Measurements from ENCODE around the gene CUX1.

The CUX1 gene

DNA sequence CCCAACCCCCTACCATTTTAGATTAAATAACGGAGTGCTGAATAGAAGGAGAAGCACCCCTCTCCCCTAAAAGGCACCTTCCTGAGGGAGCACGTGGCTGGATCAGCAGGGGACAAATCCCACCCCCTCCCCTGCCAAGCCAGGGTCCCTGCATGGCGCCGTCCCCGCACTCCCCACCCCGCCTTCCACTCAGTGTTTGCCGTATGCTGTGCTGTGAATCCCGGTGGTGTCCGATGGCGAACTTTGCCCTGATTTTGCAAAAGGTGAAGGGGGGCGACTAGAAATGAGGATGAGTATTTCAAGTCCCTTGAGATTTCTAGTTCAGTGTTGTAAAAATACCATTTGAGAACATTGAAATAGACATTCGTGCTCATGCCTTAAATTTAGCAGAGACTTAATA lies 385.8 kb downstream of the CUX1 start:
- Histone ChIP-seq H3K36me3 (ENCODE audit: control insufficient read depth in 2 of 2, insufficient read depth in 1 of 2, low read length in 2 of 2) (peaks cover 10 to 53% of the 10 kb centered on the region in 2 experiments; a peak in 2 of 3 replicates), H3K27ac (ENCODE audit: extremely low read depth, low read depth, low read length) (no peak overlapping the region), H3K4me1 (ENCODE audit: control insufficient read depth, insufficient read depth, low read length) (no peaks in the 10 kb centered on the region), H3K4me3 (ENCODE audit: low read depth, low read length) (no peak overlapping the region), H3K9me3 (ENCODE audit: control insufficient read depth, insufficient read depth, low read depth, low read length) (no peaks in the 10 kb centered on the region)
- ChIA-PET CTCF (no interaction called here), POLR2A (no interaction called here)
- no peak for TF ChIP-seq ZNF302 (tag by site-specific recombination; IDR thresholded peaks at IDR 0.05; ENCODE audit: low read depth)
- no peak for TF ChIP-seq ZNF169 (tag by site-specific recombination; IDR thresholded peaks at IDR 0.05)
- no peak for TF ChIP-seq ZNF549 (tag by site-specific recombination; IDR thresholded peaks at IDR 0.05)
- no peak for TF ChIP-seq ZNF311 (tag by site-specific recombination; IDR thresholded peaks at IDR 0.05; ENCODE audit: borderline replicate concordance)
- no peak for TF ChIP-seq ZNF501 (tag by site-specific recombination; IDR thresholded peaks at IDR 0.05)
- TF ChIP-seq, protein P1, sequence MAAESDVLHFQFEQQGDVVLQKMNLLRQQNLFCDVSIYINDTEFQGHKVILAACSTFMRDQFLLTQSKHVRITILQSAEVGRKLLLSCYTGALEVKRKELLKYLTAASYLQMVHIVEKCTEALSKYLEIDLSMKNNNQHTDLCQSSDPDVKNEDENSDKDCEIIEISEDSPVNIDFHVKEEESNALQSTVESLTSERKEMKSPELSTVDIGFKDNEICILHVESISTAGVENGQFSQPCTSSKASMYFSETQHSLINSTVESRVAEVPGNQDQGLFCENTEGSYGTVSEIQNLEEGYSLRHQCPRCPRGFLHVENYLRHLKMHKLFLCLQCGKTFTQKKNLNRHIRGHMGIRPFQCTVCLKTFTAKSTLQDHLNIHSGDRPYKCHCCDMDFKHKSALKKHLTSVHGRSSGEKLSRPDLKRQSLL (tag by site-specific recombination; IDR thresholded peaks at IDR 0.05) = no peak
- no peak for TF ChIP-seq ZNF623 (tag by site-specific recombination; IDR thresholded peaks at IDR 0.05)
- TF ChIP-seq ZNF132 (tag by site-specific recombination; IDR thresholded peaks at IDR 0.05; ENCODE audit: borderline replicate concordance) = no peak
- TF ChIP-seq ZNF600 (tag by site-specific recombination; IDR thresholded peaks at IDR 0.05) = no peak
- no peak for TF ChIP-seq MEIS1 (CRISPR knock-in tag; IDR thresholded peaks at IDR 0.05; ENCODE audit: borderline replicate concordance)
- TF ChIP-seq GLI4 (tag by site-specific recombination; IDR thresholded peaks at IDR 0.05) = no peak
- TF ChIP-seq, protein P2, sequence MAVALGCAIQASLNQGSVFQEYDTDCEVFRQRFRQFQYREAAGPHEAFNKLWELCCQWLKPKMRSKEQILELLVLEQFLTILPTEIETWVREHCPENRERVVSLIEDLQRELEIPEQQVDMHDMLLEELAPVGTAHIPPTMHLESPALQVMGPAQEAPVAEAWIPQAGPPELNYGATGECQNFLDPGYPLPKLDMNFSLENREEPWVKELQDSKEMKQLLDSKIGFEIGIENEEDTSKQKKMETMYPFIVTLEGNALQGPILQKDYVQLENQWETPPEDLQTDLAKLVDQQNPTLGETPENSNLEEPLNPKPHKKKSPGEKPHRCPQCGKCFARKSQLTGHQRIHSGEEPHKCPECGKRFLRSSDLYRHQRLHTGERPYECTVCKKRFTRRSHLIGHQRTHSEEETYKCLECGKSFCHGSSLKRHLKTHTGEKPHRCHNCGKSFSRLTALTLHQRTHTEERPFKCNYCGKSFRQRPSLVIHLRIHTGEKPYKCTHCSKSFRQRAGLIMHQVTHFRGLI (tag by site-specific recombination; IDR thresholded peaks at IDR 0.05) = no peak
- TF ChIP-seq ZNF785 (tag by site-specific recombination; IDR thresholded peaks at IDR 0.05) = no peak
- TF ChIP-seq ZNF48 (tag by site-specific recombination; IDR thresholded peaks at IDR 0.05) = no peak
- no peak for TF ChIP-seq SETDB1 (IDR thresholded peaks at IDR 0.05; ENCODE audit: insufficient read length, low read length)

DNA sequence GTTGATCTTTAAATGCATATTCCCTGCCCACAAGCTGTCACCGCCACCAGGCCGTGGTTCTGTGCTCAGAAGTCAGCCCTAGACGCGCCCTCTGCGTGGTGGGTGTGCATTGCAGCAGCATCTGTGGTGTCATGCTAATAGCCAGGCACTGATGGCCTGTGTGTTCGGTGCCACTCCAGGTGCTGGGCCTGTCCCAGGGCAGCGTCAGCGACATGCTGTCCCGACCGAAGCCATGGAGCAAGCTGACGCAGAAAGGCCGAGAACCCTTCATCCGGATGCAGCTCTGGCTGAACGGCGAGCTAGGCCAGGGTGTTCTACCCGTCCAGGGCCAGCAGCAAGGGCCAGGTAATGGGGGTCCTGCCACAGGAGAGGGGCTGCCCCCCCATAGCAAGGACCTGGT lies 386.8 kb downstream of the CUX1 start:
- Histone ChIP-seq H3K9me3 (ENCODE audit: control insufficient read depth, insufficient read depth, low read depth, low read length) (no peaks in the 10 kb centered on the region), H3K27ac (ENCODE audit: extremely low read depth, low read depth, low read length) (no peak overlapping the region), H3K4me3 (ENCODE audit: low read depth, low read length) (no peak overlapping the region), H3K36me3 (ENCODE audit: control insufficient read depth in 2 of 2, insufficient read depth in 1 of 2, low read length in 2 of 2) (peaks cover 10 to 44% of the 10 kb centered on the region in 2 experiments; a peak in 2 of 3 replicates), H3K4me1 (ENCODE audit: control insufficient read depth, insufficient read depth, low read length) (no peaks in the 10 kb centered on the region)
- POLR2A ChIA-PET = no interaction called here
- TF ChIP-seq ZNF433 (tag by site-specific recombination; IDR thresholded peaks at IDR 0.05; ENCODE audit: low read depth) (no peak), ZNF777 (tag by site-specific recombination; IDR thresholded peaks at IDR 0.05; ENCODE audit: borderline replicate concordance) (no peak), ZNF23 (tag by site-specific recombination; IDR thresholded peaks at IDR 0.05; ENCODE audit: borderline replicate concordance) (no peak), BCL11A (tag by site-specific recombination; IDR thresholded peaks at IDR 0.05; ENCODE audit: low read depth) (no peak), KLF10 (tag by site-specific recombination; IDR thresholded peaks at IDR 0.05) (no peak), KLF1 (tag by site-specific recombination; IDR thresholded peaks at IDR 0.05) (no peak), ZNF404 (tag by site-specific recombination; IDR thresholded peaks at IDR 0.05) (no peak)
- TF ChIP-seq, protein P3, sequence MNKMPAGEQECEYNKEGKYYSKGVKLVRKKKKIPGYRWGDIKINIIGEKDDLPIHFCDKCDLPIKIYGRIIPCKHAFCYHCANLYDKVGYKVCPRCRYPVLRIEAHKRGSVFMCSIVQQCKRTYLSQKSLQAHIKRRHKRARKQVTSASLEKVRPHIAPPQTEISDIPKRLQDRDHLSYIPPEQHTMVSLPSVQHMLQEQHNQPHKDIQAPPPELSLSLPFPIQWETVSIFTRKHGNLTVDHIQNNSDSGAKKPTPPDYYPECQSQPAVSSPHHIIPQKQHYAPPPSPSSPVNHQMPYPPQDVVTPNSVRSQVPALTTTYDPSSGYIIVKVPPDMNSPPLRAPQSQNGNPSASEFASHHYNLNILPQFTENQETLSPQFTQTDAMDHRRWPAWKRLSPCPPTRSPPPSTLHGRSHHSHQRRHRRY (tag by site-specific recombination; IDR thresholded peaks at IDR 0.05) = no peak
- CTCF ChIA-PET = interaction anchor here (0.5 kb wide), 1 partner anchor 21 kb away, joined by 4 read pairs; no protein-coding TSS in a partner anchor
